Tibial nerve (tissue), 4 donors: ENCODE results near the gene AUTS2. TPM values are rescaled to one million over a fixed set of nuclear protein-coding genes. Genes with fewer than 3 reads are reported as not detected.

ENCODE experiments used
- DNase-seq, 2 donors: peaks; one replicate each; pipeline ENCODE4 v3.0.0-alpha.2; 2019; ENCODE audit warnings: low spot score in 2 of 2
- H3K27ac ChIP-seq, 4 donors: fragments of 200-600 bp; sonication (generic) in 3 of 4; one replicate each; pipeline ENCODE4 v1.5.1; 2017 to 2019; ENCODE audit warnings: mild to moderate bottlenecking in 1 of 4
- H3K27me3 ChIP-seq, 2 donors: fragments of 200-600 bp; sonication (generic) in 1 of 2; one replicate each; pipeline versions ENCODE4 v1.5.1 to v1.6.0; 2017 to 2019
- H3K36me3 ChIP-seq, 3 donors: fragments of 200-600 bp; sonication (generic); one replicate each; pipeline ENCODE4 v1.5.1; 2018 to 2019
- H3K4me1 ChIP-seq, 4 donors: fragments of 200-600 bp; sonication (generic) in 3 of 4; one replicate each; pipeline ENCODE4 v1.5.1; 2017 to 2019
- H3K4me3 ChIP-seq, 4 donors: fragments of 200-600 bp; sonication (generic) in 3 of 4; one replicate each; pipeline ENCODE4 v1.5.1; 2017 to 2019; ENCODE audit warnings: mild to moderate bottlenecking in 1 of 4, moderate library complexity in 1 of 4
- H3K9me3 ChIP-seq, 4 donors: fragments of 200-600 bp; sonication (generic) in 3 of 4; one replicate each; pipeline ENCODE4 v1.5.1; 2017 to 2019
- CTCF ChIP-seq, 5 experiments: fragments of 200-600 bp in 3 of 5; fragments of 450-650 bp in 2 of 5; sonication (generic) in 3 of 5; IDR thresholded peaks; one replicate each; pipeline ENCODE4 v1.5.1; 2016 to 2019; ENCODE audit warnings: antibody characterized with exemption in 5 of 5, mild to moderate bottlenecking in 3 of 5, moderate library complexity in 2 of 5
- EP300 ChIP-seq, 2 donors: sonication (generic); formaldehyde crosslinking; IDR thresholded peaks; one replicate each; pipeline ENCODE4 v1.6.1; 2017; ENCODE audit warnings: antibody characterized with exemption in 2 of 2, mild to moderate bottlenecking in 1 of 2
- POLR2A ChIP-seq, 2 donors: fragments of 450-650 bp; IDR thresholded peaks; one replicate each; pipeline ENCODE4 v1.6.1; 2017; ENCODE audit warnings: antibody characterized with exemption in 2 of 2, mild to moderate bottlenecking in 2 of 2, moderate library complexity in 2 of 2
- WGBS, 2 donors: methylation state at CpG; one replicate each; pipeline ENCODE4 v1.1.5; 2018; 5-methylcytosine and 5-hydroxymethylcytosine counted together
- total RNA-seq, 4 donors: library from RNA; depleted of rRNA; stranded (reverse); fragments of >200 nt; gene quantifications; one replicate each; pipeline ENCODE4 v1.1.0, GENCODE V29; 2016

The AUTS2 gene
- total RNA-seq, 4 donors from 2014 or later: 56.6 to 87.9 (median 71.6) TPM

- DNase-seq: no peak
- H3K9me3 ChIP-seq: no peaks in the 10 kb centered on the region
- H3K27ac ChIP-seq: no peak overlapping the region
- H3K4me1 ChIP-seq: no peaks in the 10 kb centered on the region
- TF ChIP-seq CTCF (IDR thresholded peaks at IDR 0.05): no peak
- TF ChIP-seq EP300 (IDR thresholded peaks at IDR 0.05): no peak
- TF ChIP-seq POLR2A (IDR thresholded peaks at IDR 0.05): no peak
- peaks cover 0 to 9% (median 0%) of the 10 kb centered on the region in 3 donors for H3K36me3 ChIP-seq
- H3K27me3 ChIP-seq: no peaks in the 10 kb centered on the region
- no peak overlapping the region for H3K4me3 ChIP-seq
- WGBS, 2 donors: 82 to 86% methylated on average over 9 of the region's 9 CpGs
Observed at GRCh38 chr7:70573071-70573661, 974.9 kb downstream of the AUTS2 start.

- H3K9me3 ChIP-seq: no peaks in the 10 kb centered on the region
- H3K27ac ChIP-seq: no peak overlapping the region
- WGBS, 2 donors: 85 to 88% methylated on average over 3 of the region's 3 CpGs
- no peak for DNase-seq
- no peaks in the 10 kb centered on the region for H3K27me3 ChIP-seq
- H3K36me3 ChIP-seq: peaks cover 0 to 6% (median 0%) of the 10 kb centered on the region in 3 donors
- no peaks in the 10 kb centered on the region for H3K4me1 ChIP-seq
- TF ChIP-seq EP300 (IDR thresholded peaks at IDR 0.05): no peak
- TF ChIP-seq CTCF (IDR thresholded peaks at IDR 0.05): no peak
- TF ChIP-seq POLR2A (IDR thresholded peaks at IDR 0.05): no peak
- no peak overlapping the region for H3K4me3 ChIP-seq
Observed at GRCh38 chr7:70573696-70574095, 975.4 kb downstream of the AUTS2 start.

GRCh38 chr7:70574314-70574834 is 976.1 kb downstream of the AUTS2 start:
- 67 to 76% methylated on average over 5 of the region's 5 CpGs for WGBS, 2 donors
- H3K27ac ChIP-seq: no peak overlapping the region
- no peak for TF ChIP-seq EP300 (IDR thresholded peaks at IDR 0.05)
- TF ChIP-seq POLR2A (IDR thresholded peaks at IDR 0.05): no peak
- no peak for TF ChIP-seq CTCF (IDR thresholded peaks at IDR 0.05)
- no peaks in the 10 kb centered on the region for H3K4me1 ChIP-seq
- H3K36me3 ChIP-seq: no peaks in the 10 kb centered on the region
- no peak overlapping the region for H3K4me3 ChIP-seq
- no peak for DNase-seq
- no peaks in the 10 kb centered on the region for H3K9me3 ChIP-seq
- H3K27me3 ChIP-seq: no peaks in the 10 kb centered on the region

GRCh38 chr7:70574970-70575799 is 976.9 kb downstream of the AUTS2 start:
- Histone ChIP-seq H3K4me3 (no peak overlapping the region), H3K27me3 (no peaks in the 10 kb centered on the region), H3K9me3 (no peaks in the 10 kb centered on the region), H3K27ac (no peak overlapping the region), H3K36me3 (no peaks in the 10 kb centered on the region), H3K4me1 (no peaks in the 10 kb centered on the region)
- no peak for DNase-seq
- 64 to 79% methylated on average over 11 of the region's 11 CpGs for WGBS, 2 donors
- TF ChIP-seq EP300 (IDR thresholded peaks at IDR 0.05): no peak
- no peak for TF ChIP-seq POLR2A (IDR thresholded peaks at IDR 0.05)
- no peak for TF ChIP-seq CTCF (IDR thresholded peaks at IDR 0.05)

- Histone ChIP-seq H3K4me1 (no peaks in the 10 kb centered on the region), H3K27me3 (no peaks in the 10 kb centered on the region), H3K27ac (no peak overlapping the region), H3K36me3 (no peaks in the 10 kb centered on the region), H3K9me3 (no peaks in the 10 kb centered on the region), H3K4me3 (no peak overlapping the region)
- TF ChIP-seq CTCF (IDR thresholded peaks at IDR 0.05): no peak
- TF ChIP-seq EP300 (IDR thresholded peaks at IDR 0.05): no peak
- TF ChIP-seq POLR2A (IDR thresholded peaks at IDR 0.05): no peak
- no peak for DNase-seq
- 89 to 96% methylated on average over 2 of the region's 2 CpGs for WGBS, 2 donors
Observed at GRCh38 chr7:70577078-70577477, 978.8 kb downstream of the AUTS2 start.
